ENCODE results near the gene RASL11A.
"Not testable (repeated sequence)": the region's sequence is repeated elsewhere in the genome, so short reads cannot be mapped to it uniquely, and the experiment has no call there.

The RASL11A gene

DNA sequence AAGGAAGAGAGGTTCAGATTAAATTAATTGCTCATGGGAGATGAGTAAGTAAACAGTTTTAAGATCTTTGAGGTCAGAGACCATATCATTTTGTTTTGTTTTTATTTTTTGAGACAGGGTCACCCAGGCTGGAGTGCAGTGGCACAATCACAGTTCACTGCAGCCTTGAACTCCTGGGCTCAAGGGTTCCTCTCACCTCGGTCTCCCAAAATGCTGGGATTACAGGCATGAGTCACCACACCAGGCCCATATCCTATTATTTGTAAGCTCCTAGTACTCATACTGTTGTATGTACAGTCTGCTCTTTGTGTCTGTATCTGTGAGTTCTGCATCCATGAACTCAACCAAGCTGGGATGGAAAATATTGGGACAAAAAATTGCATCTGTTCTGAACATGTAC is 6.0 kb upstream of the RASL11A start:
- no peak overlapping the region for H3K4me3 ChIP-seq
- peak overlapping the region in 1 of 21 experiments; percentile 7 for H3K27ac ChIP-seq

DNA sequence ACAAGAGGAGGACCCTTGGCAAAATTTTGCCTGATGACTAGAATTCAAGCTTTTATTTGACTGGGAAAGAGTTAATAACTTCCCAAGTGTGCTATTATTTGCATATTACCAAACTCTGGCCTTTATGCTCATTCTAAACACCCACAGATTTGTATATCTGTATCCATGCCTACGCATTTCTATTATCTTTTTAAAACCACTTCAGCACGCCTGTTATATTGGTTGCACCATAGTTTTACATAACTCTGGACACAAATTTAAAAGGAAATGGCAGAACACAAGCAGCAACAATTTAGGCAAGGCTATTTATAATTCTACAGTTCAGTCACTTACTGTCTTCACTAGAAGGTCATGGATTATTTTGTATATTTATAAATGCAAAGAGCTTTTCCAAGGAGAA is 3.7 kb upstream of the RASL11A start:
- Histone ChIP-seq H3K27ac (peak overlapping the region in 1 of 21 experiments; percentile 61), H3K4me3 (no peak overlapping the region)

DNA sequence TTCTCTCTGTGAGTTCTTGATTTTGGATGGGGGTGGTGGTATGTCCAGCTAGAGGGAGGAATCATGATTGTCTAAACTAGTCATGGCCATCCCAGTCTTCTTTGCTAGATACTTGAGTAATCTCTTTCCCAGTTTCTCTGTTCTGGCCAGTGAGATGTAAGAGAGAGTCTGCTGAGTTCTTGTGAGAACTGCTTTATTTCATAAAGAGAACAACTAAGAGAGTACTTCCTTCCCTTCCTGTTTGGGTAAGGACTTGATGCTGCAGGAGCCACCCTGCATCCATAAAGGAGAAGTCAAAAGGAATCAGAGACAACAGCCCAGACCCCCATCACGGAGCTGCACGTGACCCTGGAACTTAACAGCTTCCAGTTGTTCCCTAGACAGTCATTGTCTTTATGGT is 3.0 kb upstream of the RASL11A start:
- H3K27ac ChIP-seq = peak overlapping the region in 1 of 21 experiments; percentile 61
- H3K4me3 ChIP-seq = no peak overlapping the region

DNA sequence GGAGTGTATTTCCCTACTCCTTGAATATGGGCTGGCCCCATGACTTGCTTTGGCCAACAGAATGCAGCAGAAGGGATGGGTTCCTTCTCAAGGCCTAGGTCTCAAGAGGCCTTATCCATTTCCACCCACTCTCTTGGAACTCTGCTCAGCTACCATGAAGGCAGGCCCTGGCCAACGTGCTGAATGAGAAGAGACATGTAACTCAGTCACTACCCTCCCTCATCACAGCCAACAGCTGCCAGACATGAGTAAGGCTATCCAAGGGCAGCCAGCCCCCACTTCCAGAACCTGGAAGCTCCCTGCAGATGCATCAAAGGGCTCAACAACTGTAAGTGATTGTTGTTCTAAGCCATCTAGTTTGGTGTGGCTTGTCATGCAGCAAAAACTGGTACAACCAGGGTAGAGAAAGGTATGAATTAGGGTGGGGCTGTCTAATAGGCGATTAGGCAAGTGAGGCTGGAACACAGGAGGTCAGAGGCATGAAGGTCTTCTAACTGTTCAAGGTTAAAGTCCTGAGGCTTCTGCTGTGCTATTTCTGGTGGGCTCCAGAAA is 1.4 kb upstream of the RASL11A start:
- peak overlapping the region in 1 of 21 experiments; percentile 15 for H3K27ac ChIP-seq

DNA sequence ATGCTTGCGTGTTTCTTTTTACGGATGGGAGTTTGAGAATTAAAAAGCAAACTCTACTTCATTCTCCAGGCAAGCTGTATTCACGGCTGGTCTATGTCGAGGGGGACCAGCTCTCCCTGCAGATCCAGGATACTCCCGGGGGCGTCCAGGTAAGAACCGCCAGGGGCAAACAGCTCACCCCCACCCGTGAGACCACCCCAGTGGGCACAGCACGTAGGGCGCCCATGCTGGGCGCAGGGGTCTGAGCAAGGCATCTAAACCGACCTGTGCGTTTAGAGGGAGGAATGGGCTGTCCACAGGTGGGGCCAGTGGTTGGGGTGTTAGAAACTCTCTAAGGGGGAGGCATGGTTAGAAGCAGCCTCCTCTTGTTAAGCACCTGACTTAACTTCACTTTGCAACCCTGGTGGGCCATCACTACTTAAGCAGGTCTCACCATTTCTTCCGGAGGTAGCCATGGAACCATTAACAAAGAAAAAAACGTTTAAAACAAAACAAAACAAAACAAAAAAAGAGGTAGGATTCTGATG is 1.0 kb downstream of the RASL11A start:
- Histone ChIP-seq H3K27ac (peak overlapping the region in 12 of 21 experiments; percentile 35 to 89 (median 79)), H3K4me3 (peak overlapping the region; percentile 75 to 96 (median 84))

More for the DNA sequence above, 1.4 kb upstream of the RASL11A start:
- H3K4me3 ChIP-seq = no peak overlapping the region

DNA sequence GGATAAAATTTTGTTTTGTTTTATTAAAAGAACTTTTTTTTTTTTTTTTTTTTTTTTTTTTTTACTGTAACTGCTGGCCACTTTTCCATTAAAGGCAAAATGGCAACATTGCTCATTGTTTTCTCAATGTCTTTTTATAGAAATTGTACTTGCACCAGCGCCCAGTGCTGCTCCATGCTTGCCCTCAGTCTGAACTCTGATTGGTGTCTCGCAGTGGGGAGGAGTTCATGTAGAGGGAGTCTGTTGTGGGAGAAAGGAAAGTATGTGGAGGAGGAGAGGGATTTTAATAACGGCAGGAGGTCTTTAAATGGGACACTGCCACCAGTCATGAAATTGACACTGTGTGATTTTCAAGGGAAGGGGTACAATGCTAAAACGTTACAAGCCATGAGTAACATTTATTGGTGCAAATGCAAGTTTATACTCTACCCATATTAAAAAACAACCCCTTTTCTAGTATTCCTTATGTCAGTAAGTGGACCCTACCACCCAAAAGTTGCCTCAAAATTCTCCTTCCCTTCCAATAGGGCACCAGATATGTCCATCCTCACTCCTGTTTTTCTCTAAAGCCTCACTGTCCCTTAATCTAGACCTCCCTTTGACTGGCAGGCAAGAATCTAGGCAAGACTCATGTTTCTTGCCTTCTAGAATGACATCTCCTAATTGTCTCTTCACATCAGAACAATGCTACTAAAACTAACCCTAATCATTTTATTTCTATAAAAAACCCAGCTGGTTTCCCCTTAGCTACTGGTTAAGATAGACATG is 3.2 kb downstream of the RASL11A start:
- Histone ChIP-seq H3K27ac (no peak overlapping the region), H3K4me3 (no peak overlapping the region)

DNA sequence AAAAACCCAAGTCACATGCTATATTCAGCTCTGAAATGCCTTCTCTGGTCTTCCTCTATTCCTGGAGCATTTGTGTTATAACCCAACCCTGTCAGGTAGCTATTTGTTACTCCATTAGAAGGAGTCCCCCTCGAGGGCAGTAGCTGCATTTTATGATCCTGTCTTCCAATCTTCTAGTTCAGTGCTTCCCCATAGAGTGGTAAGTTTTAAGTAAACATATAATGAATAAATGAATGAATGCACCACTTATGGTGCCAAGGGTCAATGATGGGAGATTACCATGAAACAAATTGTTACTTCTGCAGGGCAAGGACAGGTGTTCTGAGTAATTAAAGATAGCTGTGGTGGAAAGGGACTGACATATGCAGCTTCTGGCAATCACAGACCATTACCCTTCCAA is 4.0 kb downstream of the RASL11A start:
- no peak overlapping the region for H3K4me3 ChIP-seq
- no peak overlapping the region for H3K27ac ChIP-seq

DNA sequence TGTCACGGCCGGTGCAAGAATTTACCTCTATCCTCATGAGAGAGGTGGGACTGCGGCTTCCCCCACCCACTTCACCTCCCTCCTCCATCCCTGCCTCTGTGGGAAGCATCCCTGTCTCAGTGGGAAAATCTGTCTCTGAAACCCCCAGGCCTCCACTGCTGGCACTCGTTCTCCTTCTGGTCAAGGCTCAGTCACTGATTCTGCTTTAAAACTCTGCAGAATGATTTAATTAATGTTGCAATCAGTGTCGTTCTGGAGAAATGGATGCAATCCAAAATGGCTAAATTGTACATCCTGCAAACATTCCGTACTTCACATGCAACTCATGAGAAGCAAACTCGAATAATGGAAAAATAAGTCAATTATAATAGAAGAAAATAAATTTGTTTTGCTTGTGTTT is 5.6 kb downstream of the RASL11A start:
- Histone ChIP-seq H3K27ac (peak overlapping the region in 2 of 21 experiments; percentile 11 to 30), H3K4me3 (no peak overlapping the region)

DNA sequence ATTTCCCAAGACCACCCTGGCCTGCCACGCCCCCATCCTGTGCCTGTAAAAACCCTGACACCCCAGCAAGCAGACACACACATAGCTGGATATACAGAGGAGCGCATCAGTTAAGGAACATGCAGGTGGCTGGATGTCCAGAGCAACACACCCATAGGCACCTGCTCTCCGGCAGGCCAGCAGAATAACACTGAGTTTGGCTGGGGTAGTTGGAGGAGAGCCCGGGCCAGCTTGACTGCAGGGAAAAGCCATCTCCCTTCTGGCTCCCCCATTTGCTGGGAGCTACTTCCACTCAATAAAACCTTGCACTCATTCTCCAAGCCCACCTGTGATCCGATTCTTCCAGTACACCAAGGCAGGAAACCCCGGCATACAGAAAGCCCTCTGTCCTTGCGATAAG is 8.9 kb downstream of the RASL11A start:
- no peak overlapping the region for H3K27ac ChIP-seq
- no peak overlapping the region for H3K4me3 ChIP-seq

DNA sequence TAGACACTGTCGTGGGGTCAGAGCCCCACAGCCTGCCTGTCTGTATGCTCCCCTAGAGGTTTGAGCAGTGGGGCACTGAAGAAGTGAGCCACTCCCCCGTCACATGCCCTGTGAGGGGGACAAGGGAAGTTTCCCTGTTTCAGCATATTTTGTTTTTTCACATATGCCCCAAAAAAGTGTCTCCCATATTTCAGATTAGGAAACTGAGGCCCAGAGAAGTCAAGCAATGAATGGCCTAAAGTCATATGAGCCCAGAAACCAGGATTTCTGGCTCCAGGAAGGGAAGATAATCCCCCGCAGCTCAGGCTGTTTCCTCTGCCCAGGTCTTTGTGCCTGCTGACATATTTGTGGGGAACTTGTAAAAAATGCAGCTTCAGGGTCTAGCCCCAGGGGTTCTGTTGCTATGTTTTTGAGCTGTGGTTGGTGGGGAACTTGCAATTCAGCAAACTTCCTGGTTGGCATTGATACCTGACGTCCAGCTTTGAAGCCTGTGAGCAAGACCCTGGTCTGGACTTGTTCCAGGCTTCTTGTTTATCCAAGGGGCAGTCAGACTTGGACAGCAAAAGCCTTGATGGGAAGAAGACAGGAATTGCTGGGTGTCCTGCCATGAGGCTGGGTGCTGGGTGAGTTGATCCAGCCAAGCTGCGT is 9.5 kb downstream of the RASL11A start:
- no peak overlapping the region for H3K4me3 ChIP-seq
- no peak overlapping the region for H3K27ac ChIP-seq

DNA sequence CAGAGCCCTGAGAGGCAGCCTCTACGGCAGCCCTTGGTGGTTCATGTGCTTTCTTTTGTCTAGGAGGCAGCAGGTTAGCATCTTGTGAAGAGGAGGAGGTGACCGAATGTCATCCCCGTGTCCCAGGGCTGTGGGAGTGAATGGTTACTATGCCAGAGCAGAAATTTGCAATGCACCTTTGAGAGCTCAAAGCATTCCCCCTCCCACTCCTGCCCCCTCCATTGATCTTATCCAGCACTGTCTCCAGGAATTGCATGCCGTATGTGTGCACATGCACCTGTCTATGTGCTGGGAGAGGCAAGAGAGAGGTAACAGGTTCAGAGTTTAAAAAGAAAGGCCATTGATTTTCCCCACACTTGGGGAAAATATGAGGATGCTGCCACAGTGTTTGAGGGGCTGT is 10.2 kb downstream of the RASL11A start:
- H3K27ac ChIP-seq = no peak overlapping the region
- H3K4me3 ChIP-seq = no peak overlapping the region

DNA sequence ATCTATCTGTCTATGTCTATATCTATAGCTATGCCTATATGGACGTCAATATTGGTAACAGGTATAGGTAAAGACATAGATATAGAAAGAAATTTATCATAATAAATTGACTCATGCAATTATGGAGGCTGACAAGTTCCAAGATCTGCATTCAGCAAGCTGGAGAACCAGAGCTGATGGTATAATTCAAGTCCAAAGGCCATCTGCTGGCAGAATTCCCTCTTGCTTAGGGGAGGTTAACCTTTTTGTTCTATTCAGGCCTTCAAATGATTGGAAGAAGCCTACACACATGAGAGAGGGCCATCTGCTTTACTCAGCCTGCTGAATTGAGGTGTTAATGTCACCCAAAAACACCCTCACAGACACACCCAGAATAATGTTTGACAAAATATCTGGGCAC is 10.8 kb downstream of the RASL11A start:
- Histone ChIP-seq H3K4me3 (no peak overlapping the region), H3K27ac (no peak overlapping the region)

DNA sequence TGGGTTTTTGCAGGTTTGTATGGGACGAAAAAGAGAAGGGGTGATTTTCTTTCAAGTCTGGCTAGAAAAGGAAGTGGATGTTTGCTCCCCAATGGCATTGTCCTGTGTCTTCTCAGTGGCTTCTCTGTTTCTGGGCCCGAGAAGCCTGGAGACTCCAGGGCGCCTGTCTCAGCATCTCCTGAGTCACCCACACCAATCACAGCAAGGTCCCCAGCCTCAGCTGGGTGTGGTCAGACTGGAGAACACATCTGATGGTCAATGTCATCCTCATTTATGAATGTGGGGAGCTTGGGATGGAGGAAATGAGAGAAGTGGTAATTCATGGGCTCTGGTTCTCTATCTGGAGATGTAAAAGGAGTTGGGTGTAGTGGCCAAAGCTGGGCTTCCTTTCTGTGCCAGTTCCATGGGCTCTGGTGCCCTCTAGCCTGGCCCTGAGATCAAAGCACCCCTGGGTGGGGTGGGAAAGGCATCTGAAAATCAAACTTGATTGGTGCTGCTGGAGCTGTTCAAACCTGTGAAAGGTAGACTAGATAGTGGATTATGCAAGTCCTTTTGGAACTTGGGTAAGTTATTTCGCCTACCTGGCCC is 13.4 kb downstream of the RASL11A start:
- H3K27ac ChIP-seq = no peak overlapping the region
- no peak overlapping the region for H3K4me3 ChIP-seq

DNA sequence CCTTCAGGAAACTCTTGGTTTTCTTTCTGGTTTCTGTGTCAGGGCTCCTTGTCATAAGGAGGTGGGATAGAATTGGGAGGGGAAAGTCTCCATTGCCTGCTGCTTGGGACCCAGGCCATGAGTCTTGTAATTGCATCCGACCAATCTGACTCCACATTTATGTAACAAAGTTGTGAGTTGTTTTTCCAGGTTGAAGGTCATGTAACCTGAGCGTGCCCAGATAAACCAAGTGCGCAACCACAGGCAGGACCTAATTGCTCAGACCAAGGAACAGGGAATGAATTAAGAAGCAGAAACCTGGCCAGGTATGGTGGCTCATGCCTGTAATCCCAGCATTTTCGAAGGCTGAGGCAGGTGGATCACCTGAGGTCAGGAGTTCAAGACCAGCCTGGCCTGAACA is 17.8 kb downstream of the RASL11A start:
- Histone ChIP-seq H3K27ac (no peak overlapping the region), H3K4me3 (no peak overlapping the region)

DNA sequence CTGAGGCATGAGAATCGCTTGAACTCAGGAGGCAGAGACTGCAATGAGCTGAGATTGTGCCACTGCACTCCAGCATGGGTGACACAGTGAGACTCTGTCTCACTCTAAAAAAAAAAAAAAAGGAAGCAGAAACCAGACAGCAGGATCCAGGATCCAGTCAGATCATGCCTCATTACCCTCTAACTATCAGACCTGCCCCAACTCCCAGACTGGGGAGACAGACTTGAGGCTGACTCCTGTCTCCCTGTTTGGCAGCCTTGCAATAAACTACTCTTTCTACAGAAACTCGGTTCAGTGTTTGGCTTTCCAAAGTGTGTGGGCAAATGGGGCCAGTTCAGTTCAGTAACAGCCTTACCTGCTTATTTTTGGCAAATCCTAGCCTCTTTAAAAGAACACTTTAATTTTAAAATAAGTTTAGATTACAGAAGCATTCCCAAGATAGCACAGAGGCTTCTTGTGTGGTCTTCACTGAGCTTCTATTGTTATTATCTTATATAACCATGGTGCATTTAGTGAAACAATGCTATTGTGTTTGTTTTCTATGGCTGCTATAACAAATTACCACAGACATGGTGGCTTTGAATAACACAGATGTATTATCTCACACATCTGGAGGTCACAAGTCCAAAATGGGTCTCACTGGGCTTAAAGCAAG is 18.5 kb downstream of the RASL11A start:
- Histone ChIP-seq H3K27ac (no peak overlapping the region), H3K4me3 (no peak overlapping the region)

DNA sequence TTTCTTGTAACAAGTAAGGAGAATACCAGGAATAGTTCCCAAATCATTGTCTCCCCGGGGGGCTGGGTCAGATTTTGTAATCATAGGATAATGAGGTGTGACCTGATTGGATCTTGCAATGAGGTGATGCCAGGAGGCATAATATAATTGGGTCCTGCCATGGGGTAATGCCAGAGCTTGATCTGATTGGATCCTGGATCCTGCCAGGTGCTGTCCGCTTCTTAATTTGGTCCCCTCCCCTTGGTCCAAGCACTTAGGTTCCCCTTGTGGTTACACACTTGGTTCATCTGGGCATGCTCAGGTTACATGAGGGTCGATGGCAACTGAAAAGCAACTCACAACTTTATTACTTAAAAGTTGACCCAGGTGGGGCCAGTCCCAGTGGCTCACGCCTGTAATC is 20.1 kb downstream of the RASL11A start:
- Histone ChIP-seq H3K27ac (no peak overlapping the region), H3K4me3 (no peak overlapping the region)

DNA sequence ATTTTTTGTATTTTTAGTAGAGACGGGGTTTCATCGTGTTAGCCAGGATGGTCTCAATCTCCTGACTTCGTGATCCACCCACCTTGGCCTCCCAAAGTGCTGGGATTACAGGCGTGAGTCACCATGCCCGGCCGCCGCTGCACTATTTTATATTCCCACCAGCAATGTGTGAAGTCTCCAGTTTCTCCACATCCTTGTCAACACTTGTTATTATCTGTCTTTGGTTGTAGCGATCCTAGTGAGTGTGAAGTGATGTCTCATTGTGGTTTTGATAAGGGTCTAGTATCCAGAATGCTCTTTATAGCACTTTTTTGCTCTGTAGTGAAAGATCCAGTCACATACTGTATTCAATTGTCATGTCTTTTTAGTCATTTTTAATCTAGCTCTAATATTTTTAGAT is 21.3 kb downstream of the RASL11A start:
- not testable (repeated sequence) for H3K4me3 ChIP-seq

DNA sequence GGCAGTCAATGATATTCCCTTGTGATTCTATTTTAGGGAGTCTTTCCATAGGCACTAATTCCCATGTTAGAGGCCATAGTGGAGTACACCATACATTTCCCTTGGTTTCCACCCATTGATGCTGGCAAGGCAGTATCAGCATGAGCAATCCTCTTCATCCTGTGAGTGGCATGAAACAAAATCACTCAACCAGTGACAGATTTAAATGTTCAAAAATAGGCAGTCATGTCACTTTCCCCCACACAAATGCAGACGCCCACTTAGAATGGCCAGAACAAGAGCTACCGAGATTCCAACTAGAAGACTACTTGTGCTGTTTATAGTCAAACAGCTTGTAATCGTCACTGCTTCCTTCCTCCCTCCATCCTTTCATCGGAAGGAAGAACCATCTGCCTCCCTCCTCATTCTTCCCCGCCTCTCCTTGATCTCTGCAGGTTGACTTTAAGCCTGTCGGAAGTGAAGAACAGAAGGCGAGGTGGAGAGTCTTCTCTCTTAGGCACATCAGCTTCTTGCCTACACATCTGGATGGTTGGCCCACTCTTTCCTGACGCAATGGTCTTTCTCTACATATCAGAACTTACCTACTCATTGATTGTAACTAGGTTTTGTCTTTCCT is 22.6 kb downstream of the RASL11A start:
- Histone ChIP-seq H3K27ac (peak overlapping the region in 1 of 21 experiments; percentile 0), H3K4me3 (no peak overlapping the region)

More for the DNA sequence above, 21.3 kb downstream of the RASL11A start:
- H3K27ac ChIP-seq = not testable (repeated sequence)

DNA sequence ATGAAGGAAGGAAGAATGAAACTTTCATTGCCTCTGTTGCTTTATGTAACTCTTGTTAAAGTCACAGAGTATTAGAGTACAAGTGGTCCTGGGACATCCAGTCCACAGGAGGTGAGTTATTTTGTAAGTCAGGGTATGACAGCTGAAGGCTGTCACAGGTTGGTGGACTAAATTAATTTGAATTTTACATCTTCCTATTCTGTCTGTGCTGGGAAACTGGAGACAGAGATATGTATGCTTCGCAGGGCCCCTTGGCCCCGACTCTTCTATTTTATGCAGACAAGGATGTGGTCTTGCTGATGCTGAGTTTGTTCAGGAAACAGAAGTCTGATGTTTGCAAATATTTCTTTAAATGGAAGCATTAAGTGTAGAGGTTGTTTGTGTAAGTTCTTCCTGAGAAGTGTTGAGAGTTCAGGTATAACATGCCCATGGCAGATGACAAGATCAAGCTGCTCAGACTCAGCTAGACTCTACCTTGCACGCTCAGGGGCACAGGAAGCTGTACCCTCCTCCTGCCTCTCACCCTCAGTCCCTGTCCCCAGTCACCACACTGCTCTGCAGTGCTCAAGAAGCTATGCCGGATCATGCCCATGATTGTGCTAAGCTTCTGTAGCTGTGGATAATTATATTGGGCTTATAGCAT is 23.4 kb downstream of the RASL11A start:
- Histone ChIP-seq H3K4me3 (no peak overlapping the region), H3K27ac (peak overlapping the region in 1 of 21 experiments; percentile 0)

All from skin epidermis (tissue), 12 donors.